GM18909 (cell line): ENCODE measurements around the gene SNF8.
"Not testable (repeated sequence)": the region's sequence is repeated elsewhere in the genome, so short reads cannot be mapped to it uniquely, and the experiment has no call there.

ENCODE experiments used
- ATAC-seq: cut with Tn5 transposase; IDR thresholded peaks from one replicate; pipeline ENCODE4 v1.9.1; 2021; ENCODE audit warnings: mild to moderate bottlenecking; ENCODE audit not compliant: unreplicated experiment, poor library complexity

Gene SNF8, protein sequence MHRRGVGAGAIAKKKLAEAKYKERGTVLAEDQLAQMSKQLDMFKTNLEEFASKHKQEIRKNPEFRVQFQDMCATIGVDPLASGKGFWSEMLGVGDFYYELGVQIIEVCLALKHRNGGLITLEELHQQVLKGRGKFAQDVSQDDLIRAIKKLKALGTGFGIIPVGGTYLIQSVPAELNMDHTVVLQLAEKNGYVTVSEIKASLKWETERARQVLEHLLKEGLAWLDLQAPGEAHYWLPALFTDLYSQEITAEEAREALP

GRCh38 chr17:48944515-48945260, at the start of gene SNF8:
TSS of gene SNF8 (minus strand) at chr17:48944842. CDS start at chr17:48944734, 108 bp downstream.
- ATAC-seq: peak; percentile 91

- ATAC-seq: no peak
Measured at GRCh38 chr17:48993951-48994350, 49.3 kb upstream of the SNF8 start.

- no peak for ATAC-seq
Measured at GRCh38 chr17:48993305-48993704, 48.7 kb upstream of the SNF8 start.

DNA sequence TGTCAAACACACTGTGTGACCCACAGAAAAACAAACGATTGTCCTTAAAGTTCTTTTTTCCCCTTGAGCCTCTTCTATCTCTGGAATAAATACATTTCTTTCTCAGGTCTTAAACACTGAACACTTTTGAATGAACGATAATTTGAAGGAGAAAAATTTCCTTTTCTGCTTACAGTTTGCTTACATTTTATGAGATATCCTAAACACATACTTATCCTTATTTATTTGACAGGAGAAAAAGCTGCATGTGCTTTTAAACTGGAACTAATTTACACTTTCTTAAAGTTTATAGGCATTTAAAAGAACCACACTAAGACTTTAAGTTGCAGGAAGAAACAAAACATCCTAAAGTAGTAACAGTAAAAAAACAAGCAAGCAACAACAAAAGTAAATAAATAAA, 47.8 kb upstream of the SNF8 start:
- no peak for ATAC-seq

GRCh38 chr17:48990882-48991357, 46.3 kb upstream of the SNF8 start:
- no peak for ATAC-seq

DNA sequence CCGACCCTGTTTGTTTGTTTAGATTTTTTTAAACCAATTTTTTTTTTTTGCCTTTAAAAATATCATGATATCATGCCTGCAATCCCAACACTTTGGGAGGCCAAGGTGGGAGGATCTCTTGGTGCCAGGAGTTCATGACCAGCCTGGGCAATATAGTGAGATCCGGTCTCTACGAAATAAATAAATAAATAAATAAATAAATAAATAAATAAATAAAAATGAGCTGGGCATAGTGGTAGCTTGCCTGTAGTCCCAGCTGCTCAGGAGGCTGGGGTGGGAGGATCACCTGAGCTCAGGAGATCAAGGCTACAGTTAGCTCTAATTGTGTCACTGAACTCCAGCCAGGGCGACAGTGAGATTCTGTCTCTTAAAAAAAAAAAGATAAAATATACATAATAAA, 44.5 kb upstream of the SNF8 start:
- ATAC-seq: no peak

DNA sequence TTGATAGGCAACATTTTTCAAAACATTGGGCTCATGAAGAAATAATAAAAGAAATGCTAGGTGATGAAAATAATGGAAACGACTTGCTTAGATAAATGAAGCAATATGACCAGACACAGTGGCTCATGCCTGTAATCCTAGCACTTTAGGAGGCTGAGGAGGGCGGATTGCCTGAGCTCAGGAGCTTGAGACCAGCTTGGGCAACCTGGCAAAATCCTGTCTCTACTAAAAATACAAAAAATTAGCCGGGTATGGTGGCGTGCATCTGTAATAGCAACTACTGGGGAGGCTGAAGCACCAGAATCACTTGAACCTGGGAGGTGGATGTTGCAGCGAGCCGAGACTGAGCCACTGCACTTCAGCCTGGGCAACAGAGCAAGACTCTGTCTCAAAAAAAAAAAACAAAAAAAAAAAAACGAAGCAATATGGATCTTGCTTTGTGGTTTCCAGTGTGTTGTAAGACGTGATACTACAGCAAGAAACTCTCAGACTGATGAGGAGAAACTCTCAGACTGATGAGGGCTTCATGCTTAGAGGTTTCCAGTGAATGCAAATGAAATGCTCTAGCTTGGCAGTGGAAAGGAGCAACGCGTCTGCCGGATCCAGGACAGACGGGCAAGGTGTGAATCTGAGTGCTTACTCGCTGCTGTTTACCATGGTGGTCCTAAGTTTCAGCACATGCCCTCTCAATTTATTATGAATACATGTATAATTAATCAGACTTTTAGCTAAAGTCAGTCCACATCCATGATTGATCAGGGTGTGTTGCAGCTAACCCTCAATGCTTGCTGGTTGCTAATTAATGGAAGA, 41.0 kb upstream of the SNF8 start:
- no peak for ATAC-seq

DNA sequence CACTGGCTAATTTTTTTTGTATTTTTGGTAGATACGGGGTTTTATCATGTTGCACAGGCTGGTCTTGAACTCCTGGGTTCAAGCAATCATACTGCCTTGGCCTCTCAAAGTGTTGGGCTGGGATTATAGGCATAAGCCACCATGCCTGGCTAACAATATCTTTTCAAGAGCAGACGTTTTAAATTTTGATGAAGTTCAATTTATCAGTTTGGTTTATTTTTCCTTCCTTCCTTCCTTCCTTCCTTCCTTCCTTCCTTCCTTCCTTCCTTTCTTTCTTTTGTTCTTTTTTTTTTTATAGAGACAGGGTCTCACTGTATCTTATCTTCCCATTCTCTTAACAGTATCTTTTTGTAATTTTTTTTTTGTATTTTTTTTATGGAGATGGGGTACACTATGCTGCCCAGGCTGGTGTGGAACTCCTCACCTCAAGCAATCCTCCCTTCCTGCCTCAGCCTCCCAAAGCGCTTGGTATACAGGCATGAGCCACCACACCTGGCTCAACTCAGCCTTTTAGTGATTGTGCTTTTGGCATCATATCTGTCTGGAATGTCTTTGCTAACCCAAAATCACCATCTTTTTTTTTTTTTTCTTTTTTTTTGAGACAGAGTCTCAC, 37.4 kb upstream of the SNF8 start:
- ATAC-seq: no peak

- ATAC-seq: no peak
Measured at GRCh38 chr17:48973806-48974205, 29.2 kb upstream of the SNF8 start.

- ATAC-seq: no peak
Measured at GRCh38 chr17:48972749-48973097, 28.1 kb upstream of the SNF8 start.

DNA sequence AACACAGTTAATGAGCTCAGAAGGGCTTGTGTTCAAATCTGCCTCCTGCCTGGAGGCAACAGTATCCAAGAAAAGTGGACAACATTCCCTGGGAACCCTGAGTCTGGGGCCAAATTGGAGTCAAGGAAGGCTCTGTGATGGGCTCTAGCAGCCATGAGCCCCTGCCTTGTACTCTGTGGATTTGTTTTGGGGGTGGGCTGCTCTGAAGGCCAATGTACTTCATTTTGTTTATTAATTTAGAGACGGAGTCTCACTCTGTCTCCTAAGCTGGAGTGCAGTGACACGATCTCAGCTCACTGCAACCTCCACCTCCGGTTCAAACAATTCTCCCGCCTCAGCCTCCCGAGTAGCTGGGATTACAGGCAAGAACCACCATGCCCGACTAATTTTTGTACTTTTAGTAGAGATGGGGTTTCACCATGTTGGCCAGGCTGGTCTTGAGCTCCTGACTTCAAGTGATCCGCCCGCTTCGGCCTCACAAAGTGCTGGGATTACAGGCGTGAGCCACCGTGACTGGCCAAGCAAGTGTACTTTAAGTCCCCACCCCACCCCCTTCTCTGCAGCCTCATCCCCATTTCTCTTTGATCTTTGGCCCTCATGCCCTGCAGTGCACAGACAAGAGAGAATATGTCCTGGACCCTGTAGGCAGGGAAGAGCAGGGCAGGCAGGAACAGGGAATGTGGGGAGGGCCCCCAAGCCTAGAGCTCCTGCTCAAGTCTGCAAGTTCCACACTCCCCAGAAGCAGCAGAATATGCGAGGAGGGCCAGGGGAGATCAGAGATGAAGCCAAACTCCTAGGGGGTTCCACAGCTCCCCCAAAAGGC, 26.4 kb upstream of the SNF8 start:
- ATAC-seq: no peak

- ATAC-seq: no peak
Measured at GRCh38 chr17:48970224-48970623, 25.6 kb upstream of the SNF8 start.

DNA sequence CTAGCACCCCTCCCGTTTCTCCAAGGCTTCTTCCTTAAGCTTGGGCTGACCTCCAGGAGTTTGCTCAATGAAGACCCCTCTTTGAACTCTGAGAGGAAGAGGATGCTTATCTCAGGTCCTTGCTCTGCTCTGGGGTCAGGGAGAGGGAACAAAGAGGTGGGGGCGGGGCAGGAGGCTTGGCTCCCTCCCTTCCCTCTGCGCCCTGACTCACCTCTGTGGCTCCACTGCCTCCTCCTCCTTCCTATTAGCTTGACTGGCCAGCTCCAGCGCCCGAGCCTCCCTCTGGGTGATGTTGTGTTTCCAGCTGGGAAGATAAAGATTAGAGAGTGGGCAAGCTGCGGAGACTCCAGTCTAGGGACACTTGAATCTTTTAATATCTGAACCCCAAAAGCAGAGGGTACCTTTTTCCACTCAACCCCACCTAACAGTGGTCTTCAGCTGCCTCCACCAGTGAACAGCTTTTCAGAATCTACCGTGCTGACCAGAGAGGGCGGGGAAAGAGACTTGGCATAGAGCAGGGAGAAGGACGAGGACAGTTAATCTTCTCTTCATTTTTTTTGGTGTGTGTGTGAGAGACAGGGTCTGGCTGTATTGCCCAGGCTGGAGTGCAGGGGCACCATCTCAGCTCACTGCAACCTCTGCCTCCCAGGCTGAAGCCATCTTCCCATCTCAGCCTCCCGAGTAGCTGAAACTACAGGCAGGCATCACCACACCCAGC, 17.0 kb upstream of the SNF8 start:
- ATAC-seq: no peak

DNA sequence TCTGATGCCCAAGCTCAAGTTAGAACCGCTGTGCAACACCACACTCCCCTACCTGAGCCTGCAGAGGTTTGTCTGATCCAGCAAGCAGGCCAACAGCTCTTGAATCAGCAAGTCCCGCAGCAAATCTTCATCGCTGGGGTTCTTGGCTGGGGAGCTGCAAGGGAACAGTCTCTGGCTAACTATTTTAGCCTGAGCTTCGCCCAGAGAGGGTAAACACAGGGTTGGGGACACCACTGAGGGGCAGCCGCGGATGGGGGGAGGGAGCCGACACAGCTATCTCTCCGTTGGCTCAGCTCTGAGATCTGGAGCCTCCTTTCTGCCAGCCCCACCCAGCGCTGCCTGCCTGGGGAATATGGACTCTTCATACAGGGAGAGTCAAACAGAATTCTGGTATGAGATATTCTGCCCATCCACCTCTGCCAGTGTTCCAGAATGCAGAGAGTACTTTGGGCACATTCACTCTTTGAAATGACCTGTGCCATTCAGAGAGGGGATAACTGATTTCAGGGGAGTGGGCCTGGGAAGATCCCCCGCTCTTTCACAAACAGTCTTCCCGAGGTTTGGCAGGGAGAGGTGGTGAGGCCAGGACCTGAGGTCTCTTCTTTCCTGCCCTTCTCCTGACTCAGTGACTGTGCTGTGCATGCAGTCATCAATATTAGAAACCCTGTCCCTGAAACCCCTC, 16.3 kb upstream of the SNF8 start:
- no peak for ATAC-seq

GRCh38 chr17:48954300-48954755, 9.7 kb upstream of the SNF8 start:
- ATAC-seq: no peak

DNA sequence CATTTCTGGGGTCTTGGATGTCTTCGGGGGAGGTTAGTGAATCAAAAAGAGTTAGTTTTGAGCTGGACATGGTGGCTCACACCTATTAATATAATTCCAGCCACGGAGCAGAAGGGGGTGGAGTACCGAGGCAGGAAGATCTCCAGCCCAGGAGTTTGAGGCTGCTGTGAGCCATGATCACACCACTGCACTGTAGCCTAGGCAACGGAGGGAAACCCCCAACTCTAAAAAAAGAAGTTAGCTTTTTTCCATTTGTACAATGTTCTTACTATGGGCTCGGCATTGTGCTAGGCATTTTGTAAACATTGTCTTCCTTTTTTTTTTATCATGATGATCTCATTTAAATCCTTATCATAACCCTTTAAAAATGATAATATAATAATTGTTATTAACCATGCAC, 8.3 kb upstream of the SNF8 start:
- ATAC-seq: no peak

DNA sequence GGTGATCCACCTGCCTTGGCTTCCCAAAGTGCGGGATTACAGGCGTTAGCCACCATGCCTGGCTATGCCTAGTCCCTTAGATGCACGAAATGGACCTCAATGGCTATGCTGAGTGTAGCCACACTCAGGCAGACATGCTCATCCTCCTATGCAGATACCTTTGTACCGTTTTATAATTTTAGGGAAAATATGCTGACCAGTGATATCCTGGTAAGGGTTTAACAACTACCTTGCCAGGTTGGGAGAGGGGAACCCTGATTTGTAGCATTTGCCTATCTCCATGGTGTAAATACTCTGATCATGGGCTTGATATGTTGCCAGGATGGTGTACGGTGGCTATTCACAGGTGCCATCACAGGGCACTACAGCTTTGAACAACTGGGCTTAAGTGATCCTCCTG, 6.9 kb upstream of the SNF8 start:
- no peak for ATAC-seq

GRCh38 chr17:48945261-48945651, 614 bp upstream of the SNF8 start:
- not testable (repeated sequence) for ATAC-seq

DNA sequence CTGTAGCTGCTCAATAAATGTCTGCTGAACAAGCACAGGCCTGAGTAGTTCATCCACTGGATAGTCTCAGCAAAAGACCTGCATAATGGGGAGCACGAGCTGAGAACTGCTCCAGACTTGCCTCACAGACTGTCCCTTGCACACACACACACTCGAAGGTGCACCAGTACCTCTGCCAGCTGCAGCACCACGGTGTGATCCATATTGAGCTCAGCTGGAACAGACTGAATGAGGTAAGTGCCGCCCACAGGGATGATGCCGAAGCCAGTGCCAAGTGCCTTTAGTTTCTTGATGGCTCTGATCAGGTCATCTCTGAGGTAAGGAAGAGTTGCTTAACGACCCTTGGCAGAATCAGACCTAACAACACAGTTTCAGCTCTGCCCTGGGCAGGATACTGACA, 11.6 kb downstream of the SNF8 start:
- ATAC-seq: no peak
